Stomach (tissue), 9 donors: ENCODE measurements around the gene STK17A. TPM values are rescaled to one million over a fixed set of nuclear protein-coding genes. Genes with fewer than 3 reads are reported as not detected.

Source experiments
- DNase-seq, 2 donors: peaks; one replicate each; pipeline versions ENCODE4 v3.0.0 to v3.0.0-alpha.2; 2013 to 2019
- H3K27ac ChIP-seq, 5 donors: fragments of 200-600 bp in 4 of 5; sonication (generic) in 4 of 5; one replicate each; pipeline ENCODE4 v1.5.1; 2013 to 2019; ENCODE audit warnings: mild to moderate bottlenecking in 1 of 5, moderate library complexity in 1 of 5
- H3K27me3 ChIP-seq, 3 donors: fragments of 200-600 bp; sonication (generic); one replicate each; pipeline ENCODE4 v1.5.1; 2017 to 2019; ENCODE audit warnings: mixed run types in 1 of 3
- H3K36me3 ChIP-seq, 4 donors: fragments of 200-600 bp; sonication (generic); 1 replicate in 3 of 4; 2 replicates in 1 of 4; pipeline ENCODE4 v1.5.1; 2016 to 2019
- H3K4me1 ChIP-seq, 4 donors: fragments of 200-600 bp; sonication (generic); one replicate each; pipeline ENCODE4 v1.5.1; 2016 to 2019
- H3K4me3 ChIP-seq, 4 donors: fragments of 200-600 bp; sonication (generic) in 3 of 4; one replicate each; pipeline ENCODE4 v1.5.1; 2016 to 2019; ENCODE audit warnings: mild to moderate bottlenecking in 1 of 4
- H3K9me3 ChIP-seq, 4 donors: fragments of 200-600 bp; sonication (generic); one replicate each; pipeline ENCODE4 v1.5.1; 2016 to 2019
- EP300 ChIP-seq: sonication (generic); formaldehyde crosslinking; IDR thresholded peaks from one replicate; pipeline ENCODE4 v1.6.1; 2017; ENCODE audit warnings: antibody characterized with exemption
- POLR2A ChIP-seq, 4 donors: fragments of 450-650 bp; IDR thresholded peaks; one replicate each; pipeline ENCODE4 v1.6.1; 2016; ENCODE audit warnings: antibody characterized with exemption in 4 of 4, control low read depth in 2 of 4, mild to moderate bottlenecking in 1 of 4, moderate library complexity in 1 of 4
- POLR2AphosphoS5 ChIP-seq, 3 donors: sonication (generic); formaldehyde crosslinking; IDR thresholded peaks; one replicate each; pipeline ENCODE4 v1.6.1; 2016; ENCODE audit warnings: antibody characterized with exemption in 3 of 3
- WGBS, 5 donors: extraction: QIAGEN DNeasy Blood & Tissue Kit in 3 of 5; methylation state at CpG; one replicate each; pipeline versions ENCODE4 v1.1.5 to v1.1.7; 2013 to 2018; 5-methylcytosine and 5-hydroxymethylcytosine counted together
- intact Hi-C: fragments of 100-400 bp; cut with DNase I; formaldehyde crosslinking; loops from one replicate; pipeline ENCODE4 v1.15.1; 2023; ENCODE audit warnings: low total_unique reads
- polyA plus RNA-seq, 3 donors: library from polyadenylated mRNA; stranded (reverse); fragments of 200-250 nt; gene quantifications; one replicate each; pipeline ENCODE4 v1.2.3, GENCODE V29; 2013
- total RNA-seq, 5 donors: library from RNA; depleted of rRNA; stranded (reverse); fragments of >200 nt; gene quantifications; one replicate each; pipeline versions ENCODE4 v1.1.0 to v1.2.3, GENCODE V29; 2014 to 2016
- TF ChIP-seq, protein P1 (sequence below), 7 experiments: fragments of 450-650 bp in 4 of 7; fragments of 200-600 bp in 3 of 7; sonication (generic) in 3 of 7; IDR thresholded peaks; one replicate each; pipeline ENCODE4 v1.5.1; 2016 to 2019; ENCODE audit warnings: antibody characterized with exemption in 7 of 7, control low read depth in 2 of 7, mild to moderate bottlenecking in 1 of 7
- donor health status: healthy with polysubstance abuse.
- donor health status: Bipolar disorder and iron deficiency.
- donor health status: healthy.

Gene STK17A
- total and polyA plus RNA-seq, 8 donors: 6.3 to 33.0 (median 27.0) TPM

DNA sequence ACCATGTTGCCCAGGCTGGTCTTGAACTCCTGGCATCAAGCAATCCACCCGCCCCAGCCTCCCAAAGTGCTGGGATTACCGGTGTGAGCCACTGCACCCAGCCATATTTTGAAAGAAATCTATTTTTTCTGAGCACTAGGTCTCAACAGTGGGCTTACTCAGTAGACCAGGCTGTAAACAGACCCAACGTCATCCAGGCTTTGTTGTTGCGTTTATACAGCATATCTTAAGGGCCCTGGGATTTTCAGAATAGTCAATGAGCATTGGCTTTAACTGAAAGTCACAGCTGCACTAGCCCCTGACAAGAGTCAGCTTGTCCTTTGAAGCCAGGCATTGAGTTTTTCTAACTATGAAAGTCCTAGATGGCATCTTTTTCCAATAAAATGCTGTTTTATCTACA lies 49.8 kb downstream of the STK17A start:
- Histone ChIP-seq H3K27ac (no peak overlapping the region), H3K36me3 (peaks cover 9 to 76% (median 63%) of the 10 kb centered on the region in 4 donors), H3K27me3 (no peaks in the 10 kb centered on the region), H3K4me3 (no peak overlapping the region), H3K4me1 (peaks cover 0 to 27% (median 10%) of the 10 kb centered on the region in 4 donors), H3K9me3 (no peaks in the 10 kb centered on the region)
- WGBS, 5 donors: 85 to 93% (median 90%) methylated on average over 4 of the region's 4 CpGs
- TF ChIP-seq EP300 (no peak), POLR2A (IDR thresholded peaks at IDR 0.05) (no peak), POLR2AphosphoS5 (IDR thresholded peaks at IDR 0.05) (no peak)
- TF ChIP-seq, protein P1, sequence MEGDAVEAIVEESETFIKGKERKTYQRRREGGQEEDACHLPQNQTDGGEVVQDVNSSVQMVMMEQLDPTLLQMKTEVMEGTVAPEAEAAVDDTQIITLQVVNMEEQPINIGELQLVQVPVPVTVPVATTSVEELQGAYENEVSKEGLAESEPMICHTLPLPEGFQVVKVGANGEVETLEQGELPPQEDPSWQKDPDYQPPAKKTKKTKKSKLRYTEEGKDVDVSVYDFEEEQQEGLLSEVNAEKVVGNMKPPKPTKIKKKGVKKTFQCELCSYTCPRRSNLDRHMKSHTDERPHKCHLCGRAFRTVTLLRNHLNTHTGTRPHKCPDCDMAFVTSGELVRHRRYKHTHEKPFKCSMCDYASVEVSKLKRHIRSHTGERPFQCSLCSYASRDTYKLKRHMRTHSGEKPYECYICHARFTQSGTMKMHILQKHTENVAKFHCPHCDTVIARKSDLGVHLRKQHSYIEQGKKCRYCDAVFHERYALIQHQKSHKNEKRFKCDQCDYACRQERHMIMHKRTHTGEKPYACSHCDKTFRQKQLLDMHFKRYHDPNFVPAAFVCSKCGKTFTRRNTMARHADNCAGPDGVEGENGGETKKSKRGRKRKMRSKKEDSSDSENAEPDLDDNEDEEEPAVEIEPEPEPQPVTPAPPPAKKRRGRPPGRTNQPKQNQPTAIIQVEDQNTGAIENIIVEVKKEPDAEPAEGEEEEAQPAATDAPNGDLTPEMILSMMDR (IDR thresholded peaks at IDR 0.05): no peak
- DNase-seq: no peak
- intact Hi-C loops: no loop called here

DNA sequence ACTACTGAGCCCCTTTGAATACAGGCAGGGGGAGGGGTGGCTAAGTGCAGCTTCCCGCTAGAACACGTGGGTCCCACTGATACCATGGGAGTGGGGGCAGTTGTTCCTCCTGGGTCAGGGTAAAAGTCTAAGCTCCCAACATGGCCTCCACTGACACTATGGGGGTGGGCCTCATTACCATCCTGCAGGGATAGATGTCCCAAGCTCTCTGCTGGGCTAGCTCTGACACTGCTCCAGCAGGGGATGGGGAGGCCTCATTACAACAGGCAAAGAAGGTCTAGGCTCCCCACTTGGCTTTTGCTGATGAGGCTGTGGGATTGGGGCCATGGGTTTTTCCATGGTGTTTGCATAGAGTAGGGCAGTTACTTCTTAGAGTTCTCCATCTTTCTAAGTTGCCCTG lies 51.5 kb downstream of the STK17A start:
- intact Hi-C loops: no loop called here
- Histone ChIP-seq H3K9me3 (no peaks in the 10 kb centered on the region), H3K4me1 (peaks cover 3 to 42% (median 17%) of the 10 kb centered on the region in 4 donors), H3K27me3 (no peaks in the 10 kb centered on the region), H3K4me3 (no peak overlapping the region), H3K27ac (no peak overlapping the region), H3K36me3 (peaks cover 9 to 72% (median 58%) of the 10 kb centered on the region in 4 donors)
- DNase-seq: no peak
- TF ChIP-seq, protein P1 (IDR thresholded peaks at IDR 0.05): no peak
- TF ChIP-seq EP300 (no peak), POLR2AphosphoS5 (IDR thresholded peaks at IDR 0.05) (no peak), POLR2A (IDR thresholded peaks at IDR 0.05) (no peak)
- WGBS, 5 donors: 96 to 100% (median 100%) methylated on average over 2 of the region's 2 CpGs

DNA sequence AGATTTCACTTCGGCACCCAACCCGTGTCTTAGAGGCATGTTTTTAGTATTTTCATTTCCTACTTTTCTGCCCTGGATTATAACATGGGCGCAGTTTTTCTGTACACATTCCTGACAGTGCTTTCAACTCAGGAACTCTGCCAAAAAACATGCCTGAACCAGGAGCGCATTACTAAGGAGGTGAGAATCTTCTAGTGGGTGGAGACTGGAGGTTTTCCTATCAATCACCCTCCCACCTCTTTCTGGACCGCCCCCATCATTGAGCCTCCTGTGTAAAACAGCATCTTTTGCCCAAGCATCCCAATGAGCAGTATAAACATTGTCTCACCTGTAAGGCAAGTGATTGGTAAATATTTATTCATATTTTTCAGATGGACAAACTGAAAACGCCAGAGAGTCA lies 53.2 kb downstream of the STK17A start:
- H3K27ac ChIP-seq: peak overlapping the region in 4 of 5 donors; percentile 3 to 64 (median 30)
- H3K27me3 ChIP-seq: no peaks in the 10 kb centered on the region

DNA sequence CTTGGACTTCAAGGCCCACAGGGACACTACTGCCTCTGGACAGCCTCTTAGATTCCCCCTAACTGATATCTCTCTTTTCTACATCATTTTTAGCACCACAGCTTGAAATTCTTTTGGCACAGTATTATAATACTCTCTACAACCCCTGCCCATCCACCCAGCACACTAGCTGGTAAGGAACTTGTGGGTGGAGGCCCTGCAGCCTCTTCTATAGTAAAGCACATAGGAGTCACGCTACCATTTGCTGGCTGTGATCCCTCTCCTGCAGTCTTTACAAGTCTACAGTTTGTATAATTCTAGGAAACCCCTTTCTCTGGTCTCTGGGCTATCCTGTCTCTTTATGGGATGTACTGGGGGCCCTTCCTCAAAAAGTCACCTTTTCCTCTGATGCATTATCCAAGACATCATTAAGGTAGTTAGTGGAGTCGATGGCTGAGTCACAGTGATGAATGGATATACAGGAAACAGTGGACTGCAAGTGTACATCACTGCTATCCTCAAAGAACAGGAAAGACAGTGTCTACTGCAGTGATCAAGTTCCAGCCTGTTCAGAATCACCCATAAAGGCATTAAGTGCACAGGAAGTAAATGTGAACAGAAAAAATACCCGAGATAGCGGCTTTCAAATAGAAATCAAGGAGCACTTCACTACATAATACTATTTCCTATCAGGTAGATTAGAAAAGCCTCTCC lies 54.4 kb downstream of the STK17A start:
- Histone ChIP-seq H3K4me1 (peaks cover 17 to 57% (median 28%) of the 10 kb centered on the region in 4 donors), H3K4me3 (no peak overlapping the region), H3K27ac (peak overlapping the region in 1 of 5 donors; percentile 64), H3K9me3 (no peaks in the 10 kb centered on the region), H3K36me3 (peaks cover 9 to 56% (median 45%) of the 10 kb centered on the region in 4 donors), H3K27me3 (no peaks in the 10 kb centered on the region)
- intact Hi-C loops: no loop called here
- 59 to 68% (median 65%) methylated on average over 4 of the region's 4 CpGs for WGBS, 5 donors
- TF ChIP-seq EP300 (no peak), POLR2A (IDR thresholded peaks at IDR 0.05) (no peak), POLR2AphosphoS5 (IDR thresholded peaks at IDR 0.05) (no peak)
- TF ChIP-seq, protein P1 (IDR thresholded peaks at IDR 0.05): no peak
- no peak for DNase-seq

More for the DNA sequence above, 53.2 kb downstream of the STK17A start:
- H3K36me3 ChIP-seq: peaks cover 9 to 60% (median 48%) of the 10 kb centered on the region in 4 donors
- TF ChIP-seq POLR2AphosphoS5 (IDR thresholded peaks at IDR 0.05): no peak
- TF ChIP-seq, protein P1 (IDR thresholded peaks at IDR 0.05): no peak
- TF ChIP-seq POLR2A (IDR thresholded peaks at IDR 0.05): no peak
- TF ChIP-seq EP300: no peak
- WGBS, 5 donors: 49 to 69% (median 63%) methylated on average over 6 of the region's 6 CpGs
- no peaks in the 10 kb centered on the region for H3K9me3 ChIP-seq
- no peak overlapping the region for H3K4me3 ChIP-seq
- peak in 1 of 2 donors; percentile 59 for DNase-seq
- H3K4me1 ChIP-seq: peaks cover 17 to 57% (median 28%) of the 10 kb centered on the region in 4 donors
- intact Hi-C loops: no loop called here
